Measurements from ENCODE around the gene UGT1A3. TPM values are rescaled to one million over a fixed set of nuclear protein-coding genes. Genes with fewer than 3 reads are reported as not detected.

Gene UGT1A3
- total and polyA plus RNA-seq, 8 donors, result not detected

DNA sequence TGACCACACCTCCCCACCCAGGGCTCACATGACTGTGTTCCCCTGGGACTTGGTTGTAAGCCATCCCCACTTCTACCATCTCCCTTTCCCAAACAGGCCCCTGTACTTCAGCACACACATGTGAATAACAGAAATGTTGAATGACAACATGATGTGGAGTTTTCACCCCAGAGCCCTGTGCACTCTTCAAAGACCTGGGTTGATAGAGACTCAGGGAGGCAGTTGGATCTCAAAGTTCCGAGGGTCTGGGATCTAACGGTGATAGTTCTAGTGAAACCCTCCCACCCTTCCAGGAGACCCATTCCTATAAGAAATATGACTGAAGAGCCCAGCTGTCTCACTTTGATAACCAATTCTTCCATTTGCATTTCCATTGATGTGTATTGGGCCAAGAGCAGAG, 49.2 kb downstream of the UGT1A3 start, which contains the start of gene MROH2A:
MROH2A (plus strand) TSS at position 301 of the 400 bp plus-strand sequence. CDS start 1,029 bp downstream, outside the sequence.
- Histone ChIP-seq H3K27me3 (no peaks in the 10 kb centered on the region), H3K9me3 (peaks cover 0 to 9% of the 10 kb centered on the region in 2 donors), H3K4me3 (no peak within 1 kb of the TSS), H3K36me3 (no peaks in the 10 kb centered on the region), H3K27ac (no peak within 1 kb of the TSS), H3K4me1 (no peaks in the 10 kb centered on the region)
- DNase-seq (no peak), ATAC-seq (no peak)
- TF ChIP-seq, protein P1, sequence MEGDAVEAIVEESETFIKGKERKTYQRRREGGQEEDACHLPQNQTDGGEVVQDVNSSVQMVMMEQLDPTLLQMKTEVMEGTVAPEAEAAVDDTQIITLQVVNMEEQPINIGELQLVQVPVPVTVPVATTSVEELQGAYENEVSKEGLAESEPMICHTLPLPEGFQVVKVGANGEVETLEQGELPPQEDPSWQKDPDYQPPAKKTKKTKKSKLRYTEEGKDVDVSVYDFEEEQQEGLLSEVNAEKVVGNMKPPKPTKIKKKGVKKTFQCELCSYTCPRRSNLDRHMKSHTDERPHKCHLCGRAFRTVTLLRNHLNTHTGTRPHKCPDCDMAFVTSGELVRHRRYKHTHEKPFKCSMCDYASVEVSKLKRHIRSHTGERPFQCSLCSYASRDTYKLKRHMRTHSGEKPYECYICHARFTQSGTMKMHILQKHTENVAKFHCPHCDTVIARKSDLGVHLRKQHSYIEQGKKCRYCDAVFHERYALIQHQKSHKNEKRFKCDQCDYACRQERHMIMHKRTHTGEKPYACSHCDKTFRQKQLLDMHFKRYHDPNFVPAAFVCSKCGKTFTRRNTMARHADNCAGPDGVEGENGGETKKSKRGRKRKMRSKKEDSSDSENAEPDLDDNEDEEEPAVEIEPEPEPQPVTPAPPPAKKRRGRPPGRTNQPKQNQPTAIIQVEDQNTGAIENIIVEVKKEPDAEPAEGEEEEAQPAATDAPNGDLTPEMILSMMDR (IDR thresholded peaks at IDR 0.05), result no peak
- intact Hi-C loops (cut with DNase I), result no loop called here

DNA sequence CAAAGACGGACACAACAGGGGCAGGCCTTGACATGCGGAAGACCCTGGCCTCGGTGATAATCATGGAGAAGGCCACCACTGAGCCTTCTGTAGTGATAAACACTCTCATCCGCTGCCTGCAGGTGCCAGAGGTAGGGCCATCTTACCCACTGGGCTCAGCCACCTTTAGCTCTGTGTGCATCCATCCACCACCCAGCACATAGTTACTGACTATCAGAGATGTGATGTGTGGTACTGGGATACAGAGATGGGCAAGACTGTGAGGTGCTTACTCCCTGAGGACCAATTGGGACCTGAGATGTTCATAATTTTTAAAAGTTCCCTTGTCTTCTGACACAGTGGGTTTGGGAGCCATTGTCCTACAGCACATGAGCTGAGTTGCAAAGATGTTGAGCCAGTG, 50.9 kb downstream of the UGT1A3 start:
- H3K27me3 ChIP-seq, result no peaks in the 10 kb centered on the region
- H3K36me3 ChIP-seq, result no peaks in the 10 kb centered on the region
- no peak for DNase-seq
- TF ChIP-seq, protein P1 (IDR thresholded peaks at IDR 0.05), result no peak
- H3K27ac ChIP-seq, result no peak overlapping the region
- intact Hi-C loops (cut with DNase I), result no loop called here
- no peak overlapping the region for H3K4me3 ChIP-seq
- peaks cover 0 to 9% of the 10 kb centered on the region in 2 donors for H3K9me3 ChIP-seq
- no peaks in the 10 kb centered on the region for H3K4me1 ChIP-seq
- no peak for ATAC-seq

DNA sequence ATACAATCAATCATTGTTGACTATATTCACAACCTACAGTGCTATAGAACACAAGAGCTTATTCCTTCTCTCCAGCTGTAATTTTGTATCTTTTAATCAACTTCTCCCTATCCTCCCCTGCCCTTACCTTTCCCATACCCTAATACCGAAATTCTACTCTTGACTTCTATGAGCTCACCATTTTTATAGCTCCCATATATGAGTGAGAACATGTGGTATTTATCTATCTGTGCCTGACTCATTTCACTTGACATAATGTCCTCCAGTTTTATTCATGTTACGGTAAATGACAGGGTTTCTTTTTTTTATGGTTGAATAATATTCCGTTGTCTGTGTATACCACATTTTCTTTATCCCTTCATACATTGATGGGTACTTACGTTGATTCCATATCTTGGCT, 51.9 kb downstream of the UGT1A3 start:
- TF ChIP-seq, protein P1 (IDR thresholded peaks at IDR 0.05), result no peak
- Histone ChIP-seq H3K4me1 (no peaks in the 10 kb centered on the region), H3K9me3 (peaks cover 0 to 5% of the 10 kb centered on the region in 2 donors), H3K27ac (no peak overlapping the region), H3K36me3 (no peaks in the 10 kb centered on the region), H3K27me3 (no peaks in the 10 kb centered on the region), H3K4me3 (no peak overlapping the region)
- intact Hi-C loops (cut with DNase I), result no loop called here
- DNase-seq (no peak), ATAC-seq (no peak)

- Histone ChIP-seq H3K4me1 (no peaks in the 10 kb centered on the region), H3K36me3 (no peaks in the 10 kb centered on the region), H3K27ac (no peak overlapping the region), H3K27me3 (peaks cover 0 to 6% of the 10 kb centered on the region in 2 donors), H3K9me3 (no peaks in the 10 kb centered on the region), H3K4me3 (no peak overlapping the region)
- ATAC-seq (no peak), DNase-seq (no peak)
- TF ChIP-seq, protein P1 (IDR thresholded peaks at IDR 0.05), result no peak
- intact Hi-C loops (cut with DNase I), result no loop called here
Measured at GRCh38 chr2:233789554-233789953, 60.7 kb downstream of the UGT1A3 start.

- Histone ChIP-seq H3K4me3 (no peak overlapping the region), H3K9me3 (no peaks in the 10 kb centered on the region), H3K27me3 (peaks cover 0 to 6% of the 10 kb centered on the region in 2 donors), H3K4me1 (no peaks in the 10 kb centered on the region), H3K36me3 (no peaks in the 10 kb centered on the region), H3K27ac (no peak overlapping the region)
- TF ChIP-seq, protein P1 (IDR thresholded peaks at IDR 0.05), result no peak
- intact Hi-C loops (cut with DNase I), result no loop called here
- DNase-seq (no peak), ATAC-seq (no peak)
Measured at GRCh38 chr2:233791151-233791882, 62.5 kb downstream of the UGT1A3 start.
